ENCODE data around the gene PASK.

PASK gene

GRCh38 chr2:241194811-241195210 lies 45.5 kb upstream of the PASK start:
- Histone ChIP-seq H3K36me3 (ENCODE audit: control insufficient read depth, insufficient read depth, low read length) (no peaks in the 10 kb centered on the region), H3K4me2 (ENCODE audit: low read length) (no peak overlapping the region), H3K79me2 (no peaks in the 10 kb centered on the region), H3K9me3 (ENCODE audit: control insufficient read depth, low read length) (no peaks in the 10 kb centered on the region), H3K9ac (no peak overlapping the region), H3K4me3 (ENCODE audit: low read depth, low read length) (no peak overlapping the region), H3K4me1 (no peaks in the 10 kb centered on the region), H3K27me3 (ENCODE audit: control insufficient read depth, insufficient read depth, low read length) (no peaks in the 10 kb centered on the region), H3K27ac (no peak overlapping the region), H2AFZ (no peak overlapping the region)
- no peak for TF ChIP-seq CTCF (IDR thresholded peaks at IDR 0.05)

- H3K36me3 ChIP-seq (ENCODE audit: control insufficient read depth, insufficient read depth, low read length), result no peaks in the 10 kb centered on the region
- no peaks in the 10 kb centered on the region for H3K27me3 ChIP-seq (ENCODE audit: control insufficient read depth, insufficient read depth, low read length)
- H3K79me2 ChIP-seq, result no peaks in the 10 kb centered on the region
- H2AFZ ChIP-seq, result no peak overlapping the region
- TF ChIP-seq CTCF (IDR thresholded peaks at IDR 0.05), result no peak
- no peak overlapping the region for H3K27ac ChIP-seq
- no peaks in the 10 kb centered on the region for H3K4me1 ChIP-seq
- H3K9ac ChIP-seq, result no peak overlapping the region
- no peaks in the 10 kb centered on the region for H3K9me3 ChIP-seq (ENCODE audit: control insufficient read depth, low read length)
- no peak overlapping the region for H3K4me3 ChIP-seq (ENCODE audit: low read depth, low read length)
- H3K4me2 ChIP-seq (ENCODE audit: low read length), result no peak overlapping the region
These were observed 44.0 kb upstream of the PASK start for GRCh38 chr2:241193271-241193670.

- H3K9me3 ChIP-seq (ENCODE audit: control insufficient read depth, low read length), result no peaks in the 10 kb centered on the region
These were observed 41.8 kb upstream of the PASK start for GRCh38 chr2:241191081-241191480.

GRCh38 chr2:241190291-241190981 lies 41.2 kb upstream of the PASK start:
- no peak overlapping the region for H3K27ac ChIP-seq
- H3K4me1 ChIP-seq, result no peaks in the 10 kb centered on the region

More at GRCh38 chr2:241191081-241191480, 41.8 kb upstream of the PASK start:
- TF ChIP-seq CTCF (IDR thresholded peaks at IDR 0.05), result no peak
- no peak overlapping the region for H3K27ac ChIP-seq
- no peak overlapping the region for H3K4me2 ChIP-seq (ENCODE audit: low read length)
- H3K9ac ChIP-seq, result no peak overlapping the region
- H3K4me1 ChIP-seq, result no peaks in the 10 kb centered on the region
- H2AFZ ChIP-seq, result no peak overlapping the region
- no peaks in the 10 kb centered on the region for H3K27me3 ChIP-seq (ENCODE audit: control insufficient read depth, insufficient read depth, low read length)
- H3K79me2 ChIP-seq, result no peaks in the 10 kb centered on the region
- H3K4me3 ChIP-seq (ENCODE audit: low read depth, low read length), result no peak overlapping the region
- no peaks in the 10 kb centered on the region for H3K36me3 ChIP-seq (ENCODE audit: control insufficient read depth, insufficient read depth, low read length)

More at GRCh38 chr2:241190291-241190981, 41.2 kb upstream of the PASK start:
- Histone ChIP-seq H2AFZ (no peak overlapping the region), H3K27me3 (ENCODE audit: control insufficient read depth, insufficient read depth, low read length) (no peaks in the 10 kb centered on the region), H3K9ac (no peak overlapping the region), H3K4me2 (ENCODE audit: low read length) (no peak overlapping the region), H3K79me2 (no peaks in the 10 kb centered on the region), H3K4me3 (ENCODE audit: low read depth, low read length) (no peak overlapping the region), H3K9me3 (ENCODE audit: control insufficient read depth, low read length) (no peaks in the 10 kb centered on the region), H3K36me3 (ENCODE audit: control insufficient read depth, insufficient read depth, low read length) (no peaks in the 10 kb centered on the region)
- no peak for TF ChIP-seq CTCF (IDR thresholded peaks at IDR 0.05)
